GM18867 (cell line): ENCODE results near the gene TRPM3.

ENCODE experiments used
- ATAC-seq: cut with Tn5 transposase; IDR thresholded peaks from one replicate; pipeline ENCODE4 v1.9.1; 2021; ENCODE audit warnings: mild to moderate bottlenecking, moderate library complexity; ENCODE audit not compliant: unreplicated experiment

The TRPM3 gene

GRCh38 chr9:70500793-70501192 lies 620.6 kb downstream of the TRPM3 start:
- ATAC-seq = no peak

DNA sequence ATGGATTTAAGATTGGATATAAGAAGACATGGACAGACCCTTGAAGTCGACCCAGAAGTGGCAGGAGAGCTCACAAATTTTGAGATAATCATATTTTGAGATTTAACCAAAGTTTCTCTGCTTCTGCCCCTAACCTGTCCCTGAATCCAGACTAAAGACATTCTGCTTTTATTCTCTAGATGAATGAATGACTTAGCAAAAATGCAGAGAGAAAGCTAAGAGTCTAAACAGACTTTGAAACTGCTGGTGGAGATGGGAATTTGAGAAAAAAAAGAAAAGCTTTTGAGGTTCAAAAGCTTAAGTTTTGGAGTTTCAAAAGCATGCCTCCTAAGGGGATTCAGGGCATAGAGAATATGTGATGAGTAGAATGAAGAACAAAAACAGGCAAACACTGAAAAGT lies 621.8 kb downstream of the TRPM3 start:
- ATAC-seq = no peak

DNA sequence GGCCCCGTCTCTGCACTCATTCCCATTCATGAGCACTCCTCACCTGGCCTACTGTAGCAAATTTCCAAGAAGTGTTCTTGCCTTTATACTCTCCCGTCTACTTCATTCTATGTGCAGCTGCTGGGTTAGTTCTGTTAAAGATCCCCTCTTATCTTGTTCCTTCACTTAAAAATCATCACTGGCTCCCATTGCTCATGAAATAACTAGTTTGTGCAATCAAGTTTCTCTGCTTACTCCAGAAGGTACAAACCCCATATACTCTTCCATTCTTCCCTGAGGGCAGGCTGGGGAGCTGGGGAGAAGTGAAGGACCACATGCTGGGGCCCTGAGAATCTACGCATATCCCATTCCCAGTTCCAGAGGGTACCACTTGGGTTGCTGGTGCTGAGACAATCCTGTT lies 622.6 kb downstream of the TRPM3 start:
- ATAC-seq = no peak

GRCh38 chr9:70496244-70496643 lies 625.2 kb downstream of the TRPM3 start:
- ATAC-seq = no peak

GRCh38 chr9:70495514-70495913 lies 625.9 kb downstream of the TRPM3 start:
- no peak for ATAC-seq

GRCh38 chr9:70494221-70494620 lies 627.2 kb downstream of the TRPM3 start:
- no peak for ATAC-seq

GRCh38 chr9:70493029-70493428 lies 628.4 kb downstream of the TRPM3 start:
- no peak for ATAC-seq

- no peak for ATAC-seq
These were observed 629.1 kb downstream of the TRPM3 start for GRCh38 chr9:70492319-70492777.

GRCh38 chr9:70491426-70492318 lies 629.7 kb downstream of the TRPM3 start:
- ATAC-seq = no peak

GRCh38 chr9:70490478-70490877 lies 630.9 kb downstream of the TRPM3 start:
- no peak for ATAC-seq

- no peak for ATAC-seq
These were observed 632.7 kb downstream of the TRPM3 start for GRCh38 chr9:70488793-70489105.

DNA sequence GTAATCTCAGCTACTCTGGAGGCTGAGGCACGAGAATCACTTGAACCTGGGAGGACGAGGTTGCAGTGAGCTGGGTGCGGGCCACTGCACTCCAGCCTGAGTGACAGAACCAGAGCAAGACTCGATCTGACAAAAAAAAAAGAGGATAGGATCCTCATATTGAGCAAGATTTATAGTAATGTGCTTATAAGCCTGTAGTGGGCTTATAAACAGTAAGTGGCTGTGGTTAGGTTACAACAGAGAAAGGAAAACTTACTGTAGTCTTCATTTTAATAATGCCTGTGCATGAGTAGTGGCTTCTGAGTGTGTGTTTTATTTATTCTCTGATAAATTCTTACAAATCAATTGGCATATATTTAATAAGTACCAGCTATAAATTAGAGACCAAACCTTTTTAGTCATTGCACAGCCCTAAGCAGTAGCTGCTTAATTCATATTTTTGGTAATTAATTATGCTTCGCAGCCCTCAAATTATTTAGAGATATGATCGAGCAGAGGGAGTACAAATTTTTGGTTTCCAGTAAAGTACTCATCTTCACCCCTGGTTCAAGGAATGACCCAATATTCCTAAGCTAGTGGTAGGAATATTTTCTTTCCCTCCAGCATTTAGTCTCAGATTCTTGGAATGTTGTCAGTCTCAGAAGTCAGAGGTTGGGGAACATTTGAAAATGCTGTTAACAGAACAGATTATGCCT lies 633.2 kb downstream of the TRPM3 start:
- ATAC-seq = no peak

- no peak for ATAC-seq
These were observed 635.3 kb downstream of the TRPM3 start for GRCh38 chr9:70486127-70486526.

DNA sequence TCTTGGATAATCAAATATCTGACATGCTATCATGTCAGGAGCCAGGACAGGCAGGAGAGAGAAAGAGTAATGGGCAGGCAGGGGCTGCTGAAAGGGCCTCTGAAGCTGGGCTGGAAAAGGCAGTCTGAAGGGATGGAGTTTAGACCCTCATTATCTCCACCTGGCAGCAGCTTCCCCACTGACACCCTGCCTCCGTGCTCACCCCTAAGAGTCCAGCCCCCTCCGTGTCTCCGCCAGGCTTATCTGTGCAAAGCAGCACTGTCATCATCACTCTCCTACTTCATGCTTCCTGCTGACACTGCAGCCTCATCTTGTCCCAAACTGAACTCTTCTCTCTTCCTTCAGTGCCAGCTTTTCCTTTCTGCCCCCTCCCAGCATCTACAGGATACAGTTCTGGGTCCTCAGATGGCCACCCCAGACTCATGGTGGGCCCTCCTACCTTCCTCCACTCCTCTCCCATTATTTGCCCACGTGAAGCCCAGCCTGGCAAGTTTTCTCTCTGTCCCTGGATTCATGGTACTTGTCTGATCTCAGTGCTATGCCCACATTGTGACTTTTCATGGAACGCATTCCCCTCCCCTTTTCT lies 636.1 kb downstream of the TRPM3 start:
- ATAC-seq = no peak

DNA sequence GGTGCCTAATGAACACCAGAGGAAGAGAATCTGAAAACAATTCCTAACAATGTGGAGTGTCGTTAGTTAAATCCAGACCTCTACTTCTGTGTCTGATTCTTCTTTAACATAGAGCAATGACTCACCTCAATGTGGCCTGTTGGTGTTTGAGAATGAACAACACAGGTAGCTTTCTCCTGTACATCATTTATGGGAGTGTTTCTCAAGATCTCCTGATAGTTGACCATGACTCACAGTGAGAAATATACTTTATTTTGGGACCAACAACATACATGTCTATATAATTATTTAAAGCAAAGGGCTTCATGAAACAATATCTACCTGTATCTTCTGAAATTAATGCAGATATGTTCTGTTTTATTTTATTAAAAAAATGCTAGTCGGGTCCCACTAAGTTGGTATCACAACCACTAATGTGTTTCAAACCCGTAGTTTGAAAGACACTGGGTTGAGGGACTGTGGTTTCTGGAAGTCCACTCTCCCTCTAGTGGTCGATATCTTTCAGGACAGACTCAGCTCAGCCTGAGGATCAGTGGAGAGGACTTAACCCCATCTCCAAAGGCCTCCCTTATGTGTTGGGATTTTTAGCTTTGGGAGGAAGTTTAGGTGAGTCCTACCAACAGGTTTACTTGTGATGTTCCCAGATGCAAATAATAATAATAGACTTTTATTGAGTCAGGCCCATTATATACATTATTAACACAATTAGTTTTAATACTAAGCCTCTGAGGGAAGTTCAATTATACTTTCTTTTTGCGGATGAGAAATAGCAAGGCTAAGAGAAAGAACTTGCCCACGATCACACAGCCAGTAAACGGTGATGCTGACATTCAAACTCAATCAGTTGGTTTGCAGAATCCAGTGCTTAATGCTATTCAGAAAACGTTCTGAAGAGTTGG lies 636.9 kb downstream of the TRPM3 start:
- peak; percentile 88 for ATAC-seq

DNA sequence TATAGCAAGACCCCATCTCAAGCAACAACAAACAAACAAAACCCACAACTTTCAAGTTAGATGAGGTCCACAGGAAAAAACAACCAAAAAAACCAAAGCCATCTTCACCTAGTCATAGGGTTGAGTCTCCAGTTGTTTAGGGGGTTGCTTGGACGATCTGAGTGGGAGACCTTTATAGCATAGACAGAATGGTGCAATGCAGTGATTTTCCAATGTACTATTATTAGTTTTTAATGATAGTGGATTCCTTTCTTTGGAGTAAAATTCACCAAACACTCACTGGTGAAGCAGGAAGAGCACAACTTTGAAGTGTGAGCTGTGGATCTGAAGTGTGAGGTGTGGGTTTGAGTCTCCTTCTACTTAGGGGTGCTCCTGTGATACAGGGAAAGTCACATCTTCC lies 640.0 kb downstream of the TRPM3 start:
- no peak for ATAC-seq

GRCh38 chr9:70480405-70480980 lies 640.9 kb downstream of the TRPM3 start:
- no peak for ATAC-seq

DNA sequence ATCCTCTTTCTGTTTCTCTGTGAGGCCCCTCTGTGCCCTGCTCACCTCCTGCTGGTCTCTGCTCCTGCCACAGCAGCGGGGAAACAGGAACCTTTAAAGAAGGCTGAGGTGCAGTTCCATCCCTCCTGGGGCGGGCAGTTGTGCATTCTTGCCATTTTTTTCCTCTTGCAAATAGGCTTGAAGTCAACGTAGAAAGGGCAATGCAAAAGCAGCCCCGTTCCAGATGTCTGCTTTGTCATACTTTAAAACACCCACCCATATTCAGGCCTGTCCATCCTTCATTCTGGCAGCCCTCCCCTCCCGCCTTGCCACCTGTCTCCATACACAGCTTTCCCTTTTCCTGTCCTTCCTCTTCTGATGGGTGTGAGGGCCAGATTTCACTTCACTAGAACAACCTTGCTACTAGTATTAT lies 641.5 kb downstream of the TRPM3 start:
- ATAC-seq = no peak
